Measurements from ENCODE around the gene OBSCN.

DNA sequence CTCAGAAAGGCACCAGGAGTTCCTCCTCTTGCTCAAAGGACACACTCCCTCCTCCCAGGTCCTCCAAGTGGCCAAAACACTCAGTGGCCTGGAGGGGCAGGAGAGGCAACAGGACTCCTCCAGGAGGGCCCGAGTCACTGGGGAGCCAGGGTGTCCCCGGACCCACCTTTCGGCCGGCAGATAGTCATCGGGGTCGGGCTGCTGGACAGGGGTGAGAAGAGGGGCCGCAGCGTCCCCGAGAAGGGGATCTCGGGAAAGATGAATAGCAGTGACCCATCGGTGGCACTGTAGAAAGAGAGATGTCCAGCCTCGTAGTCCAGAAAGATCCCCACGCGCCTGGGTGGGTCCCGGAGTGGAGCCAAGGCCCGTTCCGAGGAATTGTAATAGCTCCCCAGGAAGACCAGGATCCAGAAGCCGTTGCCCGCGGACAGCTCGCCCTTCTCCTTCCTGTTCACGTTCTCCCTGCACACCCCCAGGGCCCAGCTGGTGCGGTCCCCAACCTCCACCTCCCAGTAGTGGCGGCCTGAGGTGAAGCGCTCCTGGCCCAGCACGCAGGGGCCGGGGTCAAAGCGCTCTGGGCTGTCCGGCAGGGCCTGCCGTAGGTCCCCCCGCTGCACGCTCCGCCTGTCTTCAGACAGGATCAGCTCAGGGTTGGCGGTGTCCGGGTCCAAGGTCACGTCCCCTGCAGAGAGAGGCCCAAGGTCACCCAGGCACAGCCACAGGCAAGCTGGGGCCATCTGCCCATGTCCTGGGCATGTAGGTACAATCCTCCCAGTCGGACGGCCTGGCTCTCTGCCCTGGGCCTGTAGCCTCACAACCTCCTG lies 186.9 kb downstream of the OBSCN start:
- TF ChIP-seq EZH2 (IDR thresholded peaks at IDR 0.05; ENCODE audit: borderline replicate concordance, insufficient read depth, low read depth, low read length, poor library complexity, severe bottlenecking): no peak
- TF ChIP-seq, protein P1, sequence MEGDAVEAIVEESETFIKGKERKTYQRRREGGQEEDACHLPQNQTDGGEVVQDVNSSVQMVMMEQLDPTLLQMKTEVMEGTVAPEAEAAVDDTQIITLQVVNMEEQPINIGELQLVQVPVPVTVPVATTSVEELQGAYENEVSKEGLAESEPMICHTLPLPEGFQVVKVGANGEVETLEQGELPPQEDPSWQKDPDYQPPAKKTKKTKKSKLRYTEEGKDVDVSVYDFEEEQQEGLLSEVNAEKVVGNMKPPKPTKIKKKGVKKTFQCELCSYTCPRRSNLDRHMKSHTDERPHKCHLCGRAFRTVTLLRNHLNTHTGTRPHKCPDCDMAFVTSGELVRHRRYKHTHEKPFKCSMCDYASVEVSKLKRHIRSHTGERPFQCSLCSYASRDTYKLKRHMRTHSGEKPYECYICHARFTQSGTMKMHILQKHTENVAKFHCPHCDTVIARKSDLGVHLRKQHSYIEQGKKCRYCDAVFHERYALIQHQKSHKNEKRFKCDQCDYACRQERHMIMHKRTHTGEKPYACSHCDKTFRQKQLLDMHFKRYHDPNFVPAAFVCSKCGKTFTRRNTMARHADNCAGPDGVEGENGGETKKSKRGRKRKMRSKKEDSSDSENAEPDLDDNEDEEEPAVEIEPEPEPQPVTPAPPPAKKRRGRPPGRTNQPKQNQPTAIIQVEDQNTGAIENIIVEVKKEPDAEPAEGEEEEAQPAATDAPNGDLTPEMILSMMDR (IDR thresholded peaks at IDR 0.05): no peak
